ENCODE data around the gene GET3. TPM values are rescaled to one million over a fixed set of nuclear protein-coding genes. Genes with fewer than 3 reads are reported as not detected.

The GET3 gene
- total and polyA plus RNA-seq, 2 of the 13 experiments (the other 11 are each of a cell fraction or from before 2014, with no cell fraction given): 57.7 to 59.4 TPM

DNA sequence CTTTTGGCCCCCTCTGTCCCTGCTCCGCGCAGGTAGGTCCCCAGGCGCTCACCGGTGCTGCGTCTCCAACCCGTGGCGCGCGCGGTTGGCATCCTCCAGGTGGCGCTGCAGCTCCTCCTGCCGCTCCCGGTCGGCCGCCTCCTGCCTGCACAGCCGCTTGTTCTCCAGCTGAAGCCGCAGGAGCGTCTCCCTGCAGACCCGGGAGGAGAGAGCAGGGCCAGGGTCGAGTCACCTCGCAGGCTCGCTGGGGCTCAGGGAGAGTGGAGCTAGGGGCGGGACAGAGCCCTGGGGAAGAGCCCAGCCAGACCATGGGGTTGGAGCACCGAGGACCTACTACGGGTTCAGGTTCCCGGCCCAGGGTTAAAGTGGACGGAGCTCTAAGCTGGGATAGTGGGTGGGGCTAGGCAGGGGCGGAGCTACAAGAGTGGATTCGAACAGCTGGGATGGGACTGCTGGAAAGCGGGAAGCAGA is 28.8 kb downstream of the GET3 start:
- H4K20me1 ChIP-seq (ENCODE audit: insufficient read depth, low read length): no peaks in the 10 kb centered on the region
- peak; percentile 95 for ATAC-seq
- peak overlapping the region; percentile 60 to 87 (median 79) for H3K4me3 ChIP-seq (replicated peaks in 1 of 3; ENCODE audit: insufficient read depth in 1 of 3, low read depth in 2 of 3, low read length in 3 of 3)
- peak overlapping the region; percentile 87 for H3K4me2 ChIP-seq (ENCODE audit: low read depth, low read length)
- H2AFZ ChIP-seq (ENCODE audit: low read length): no peak overlapping the region
- FAIRE-seq: peak; percentile 43
- BruUV-seq (replicated peaks): no TSS peak
- peak overlapping the region; percentile 50 for H3K27ac ChIP-seq (ENCODE audit: extremely low read length, insufficient read depth, low read length)
- in situ Hi-C loops (cut with HindIII; ENCODE audit: extremely low pct_ligation_motif_present, low pct_unique_long_range_greater_than_20kb) (loop anchor here (5.0 kb wide), 1 partner anchor 36 kb away; the partner anchor contains the start of genes PRDX2 and THSD8), intact Hi-C loops (cut with micrococcal nuclease; ENCODE audit: unreplicated experiment) (loop anchor here (2.0 kb wide), 1 partner anchor 83 kb away; no protein-coding TSS in a partner anchor)
- POLR2A ChIA-PET: interaction anchor here (0.8 to 2.4 kb wide), 14 partner anchors 8 to 125 kb away, joined by 3 to 31 read pairs (median 4); partner anchors contain the start of genes GCDH, GET3, HOOK2 and JUNB
- H3K4me1 ChIP-seq (ENCODE audit: insufficient read depth, low read length): 0 out of 2 replicates have a peak, but pooled peaks cover 4% of the 10 kb centered on the region
- H3K27me3 ChIP-seq (ENCODE audit: control insufficient read depth in 1 of 2, insufficient read depth in 2 of 2, low read length in 2 of 2): no peaks in the 10 kb centered on the region
- CTCF ChIA-PET (ENCODE audit: low intra/inter-chr PET ratio, low total read pairs): interaction anchor here (0.7 to 2.0 kb wide), 6 partner anchors 9 to 81 kb away, joined by 3 to 34 read pairs (median 4); partner anchors contain the start of genes HOOK2, PRDX2 and THSD8
- no peaks in the 10 kb centered on the region for H3K9me3 ChIP-seq (ENCODE audit: low read length)
- H3K36me3 ChIP-seq (replicated peaks in 1 of 2; ENCODE audit: control insufficient read depth in 1 of 2, insufficient read depth in 2 of 2, low read length in 2 of 2): 0 out of 5 replicates have a peak, but pooled peaks cover 0 to 1% of the 10 kb centered on the region in 2 experiments
- H3K9ac ChIP-seq (ENCODE audit: insufficient read depth, low read depth, low read length): peak overlapping the region; percentile 53
- DNase-seq (ENCODE audit: low spot score): peak; percentile 76
- WGBS (ENCODE audit: low lambda C conversion rate): 5% methylated on average over 9 of the region's 30 CpGs
- H3K79me2 ChIP-seq (ENCODE audit: insufficient read depth, low read length): no peaks in the 10 kb centered on the region
- TF ChIP-seq DMAP1 (CRISPR knock-in tag; IDR thresholded peaks at IDR 0.05) (0 out of 2 replicates have a peak, but pooled peaks have one; percentile 34), PITX1 (CRISPR knock-in tag; IDR thresholded peaks at IDR 0.05) (no peak; the same call in 1 of the 2 replicates), CBX2 (IDR thresholded peaks at IDR 0.05; ENCODE audit: low read depth, low read length) (no peak), CBX2 (CRISPR knock-in tag; IDR thresholded peaks at IDR 0.05; ENCODE audit: low read depth) (no peak), NFYB (CRISPR knock-in tag; IDR thresholded peaks at IDR 0.05) (no peak), ZNF83 (CRISPR knock-in tag; IDR thresholded peaks at IDR 0.05; ENCODE audit: borderline replicate concordance) (peak; percentile 49; the same call in 1 of the 2 replicates), SOX5 (CRISPR knock-in tag; IDR thresholded peaks at IDR 0.05; ENCODE audit: borderline replicate concordance) (0 out of 2 replicates have a peak, but pooled peaks have one; percentile 24), ZMYM2 (CRISPR knock-in tag; IDR thresholded peaks at IDR 0.05) (no peak), ZNF33B (CRISPR knock-in tag; IDR thresholded peaks at IDR 0.05) (0 out of 2 replicates have a peak, but pooled peaks have one; percentile 62)
- TF ChIP-seq, protein P1, sequence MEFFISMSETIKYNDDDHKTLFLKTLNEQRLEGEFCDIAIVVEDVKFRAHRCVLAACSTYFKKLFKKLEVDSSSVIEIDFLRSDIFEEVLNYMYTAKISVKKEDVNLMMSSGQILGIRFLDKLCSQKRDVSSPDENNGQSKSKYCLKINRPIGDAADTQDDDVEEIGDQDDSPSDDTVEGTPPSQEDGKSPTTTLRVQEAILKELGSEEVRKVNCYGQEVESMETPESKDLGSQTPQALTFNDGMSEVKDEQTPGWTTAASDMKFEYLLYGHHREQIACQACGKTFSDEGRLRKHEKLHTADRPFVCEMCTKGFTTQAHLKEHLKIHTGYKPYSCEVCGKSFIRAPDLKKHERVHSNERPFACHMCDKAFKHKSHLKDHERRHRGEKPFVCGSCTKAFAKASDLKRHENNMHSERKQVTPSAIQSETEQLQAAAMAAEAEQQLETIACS (CRISPR knock-in tag; IDR thresholded peaks at IDR 0.05): no peak; the same call in 1 of the 2 replicates
- TF ChIP-seq, protein P2, sequence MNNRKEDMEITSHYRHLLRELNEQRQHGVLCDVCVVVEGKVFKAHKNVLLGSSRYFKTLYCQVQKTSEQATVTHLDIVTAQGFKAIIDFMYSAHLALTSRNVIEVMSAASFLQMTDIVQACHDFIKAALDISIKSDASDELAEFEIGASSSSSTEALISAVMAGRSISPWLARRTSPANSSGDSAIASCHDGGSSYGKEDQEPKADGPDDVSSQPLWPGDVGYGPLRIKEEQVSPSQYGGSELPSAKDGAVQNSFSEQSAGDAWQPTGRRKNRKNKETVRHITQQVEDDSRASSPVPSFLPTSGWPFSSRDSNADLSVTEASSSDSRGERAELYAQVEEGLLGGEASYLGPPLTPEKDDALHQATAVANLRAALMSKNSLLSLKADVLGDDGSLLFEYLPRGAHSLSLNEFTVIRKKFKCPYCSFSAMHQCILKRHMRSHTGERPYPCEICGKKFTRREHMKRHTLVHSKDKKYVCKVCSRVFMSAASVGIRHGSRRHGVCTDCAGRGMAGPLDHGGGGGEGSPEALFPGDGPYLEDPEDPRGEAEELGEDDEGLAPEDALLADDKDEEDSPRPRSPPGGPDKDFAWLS (CRISPR knock-in tag; IDR thresholded peaks at IDR 0.05; ENCODE audit: borderline replicate concordance): no peak
- TF ChIP-seq, protein P3, sequence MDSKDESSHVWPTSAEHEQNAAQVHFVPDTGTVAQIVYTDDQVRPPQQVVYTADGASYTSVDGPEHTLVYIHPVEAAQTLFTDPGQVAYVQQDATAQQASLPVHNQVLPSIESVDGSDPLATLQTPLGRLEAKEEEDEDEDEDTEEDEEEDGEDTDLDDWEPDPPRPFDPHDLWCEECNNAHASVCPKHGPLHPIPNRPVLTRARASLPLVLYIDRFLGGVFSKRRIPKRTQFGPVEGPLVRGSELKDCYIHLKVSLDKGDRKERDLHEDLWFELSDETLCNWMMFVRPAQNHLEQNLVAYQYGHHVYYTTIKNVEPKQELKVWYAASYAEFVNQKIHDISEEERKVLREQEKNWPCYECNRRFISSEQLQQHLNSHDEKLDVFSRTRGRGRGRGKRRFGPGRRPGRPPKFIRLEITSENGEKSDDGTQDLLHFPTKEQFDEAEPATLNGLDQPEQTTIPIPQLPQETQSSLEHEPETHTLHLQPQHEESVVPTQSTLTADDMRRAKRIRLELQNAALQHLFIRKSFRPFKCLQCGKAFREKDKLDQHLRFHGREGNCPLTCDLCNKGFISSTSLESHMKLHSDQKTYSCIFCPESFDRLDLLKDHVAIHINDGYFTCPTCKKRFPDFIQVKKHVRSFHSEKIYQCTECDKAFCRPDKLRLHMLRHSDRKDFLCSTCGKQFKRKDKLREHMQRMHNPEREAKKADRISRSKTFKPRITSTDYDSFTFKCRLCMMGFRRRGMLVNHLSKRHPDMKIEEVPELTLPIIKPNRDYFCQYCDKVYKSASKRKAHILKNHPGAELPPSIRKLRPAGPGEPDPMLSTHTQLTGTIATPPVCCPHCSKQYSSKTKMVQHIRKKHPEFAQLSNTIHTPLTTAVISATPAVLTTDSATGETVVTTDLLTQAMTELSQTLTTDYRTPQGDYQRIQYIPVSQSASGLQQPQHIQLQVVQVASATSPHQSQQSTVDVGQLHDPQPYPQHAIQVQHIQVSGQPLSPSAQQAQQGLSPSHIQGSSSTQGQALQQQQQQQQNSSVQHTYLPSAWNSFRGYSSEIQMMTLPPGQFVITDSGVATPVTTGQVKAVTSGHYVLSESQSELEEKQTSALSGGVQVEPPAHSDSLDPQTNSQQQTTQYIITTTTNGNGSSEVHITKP (CRISPR knock-in tag; IDR thresholded peaks at IDR 0.05; ENCODE audit: low read depth): peak; percentile 49; the same call in 1 of the 2 replicates

Data from HepG2 (cell line).